ENCODE measurements around the gene TIMM22.

Gene TIMM22

DNA sequence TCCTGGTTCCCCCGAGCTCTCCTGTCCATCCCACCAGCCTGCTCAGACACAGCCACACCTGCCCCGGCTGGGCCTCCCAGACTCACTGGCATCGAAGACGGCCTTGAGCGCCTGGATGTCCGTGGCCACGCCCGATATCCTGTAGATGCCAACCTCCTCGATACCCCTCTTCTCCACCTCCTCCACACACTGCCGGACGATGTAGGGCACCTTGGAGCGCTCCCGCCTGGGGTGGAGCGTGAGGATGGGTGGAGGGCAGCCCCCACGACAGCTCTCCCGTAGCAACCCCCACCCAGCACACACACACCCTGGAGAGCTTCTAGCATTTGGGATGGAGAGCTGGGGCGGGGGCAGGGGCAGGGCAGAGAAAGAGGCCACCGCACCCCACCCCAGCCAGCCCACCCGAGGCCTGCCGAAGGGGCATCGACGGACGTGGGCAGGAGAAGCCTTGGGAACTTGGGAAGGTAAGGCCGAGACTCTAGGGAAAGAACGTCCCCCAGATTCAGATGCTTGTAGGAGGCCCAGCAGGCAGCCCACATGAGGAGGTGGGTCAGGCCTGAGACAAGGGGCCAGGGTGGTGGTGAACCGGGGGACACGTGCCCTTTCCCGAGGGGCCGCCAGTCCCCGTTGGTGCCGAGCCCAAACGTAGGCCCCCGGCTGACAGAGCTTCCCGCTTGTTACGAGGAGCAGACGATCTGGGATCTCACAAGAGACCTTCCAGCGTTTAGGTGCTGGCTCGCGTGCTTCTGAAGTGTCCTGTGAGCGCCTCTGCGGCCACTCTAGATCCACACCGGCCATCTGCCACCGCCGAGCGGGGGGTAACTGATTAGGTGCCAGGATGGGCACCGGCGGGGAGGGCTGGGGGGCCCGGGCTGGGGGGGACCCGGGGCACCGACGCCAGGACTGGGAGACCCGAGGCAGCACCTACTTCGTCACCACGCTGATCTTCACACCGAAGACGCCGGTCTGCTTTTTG lies 15.1 kb downstream of the TIMM22 start:
- Mint-ChIP-seq H3K36me3 (peaks cover 3% of the 10 kb centered on the region), H3K27ac (no peak overlapping the region), H3K9me3 (no peaks in the 10 kb centered on the region), H3K4me3 (no peak overlapping the region), H3K4me1 (no peaks in the 10 kb centered on the region), H3K27me3 (no peaks in the 10 kb centered on the region)
- no peak for ATAC-seq (ENCODE audit: low read depth)
- no peak for DNase-seq (ENCODE audit: low spot score in 2 of 2)

- Mint-ChIP-seq H3K4me1 (no peaks in the 10 kb centered on the region), H3K9me3 (no peaks in the 10 kb centered on the region), H3K4me3 (no peak overlapping the region), H3K36me3 (peaks cover 3% of the 10 kb centered on the region), H3K27me3 (no peaks in the 10 kb centered on the region), H3K27ac (no peak overlapping the region)
- ATAC-seq (ENCODE audit: low read depth) = no peak
- no peak for DNase-seq (ENCODE audit: low spot score in 2 of 2)
Observed at GRCh38 chr17:1012823-1013728, 16.1 kb downstream of the TIMM22 start.

DNA sequence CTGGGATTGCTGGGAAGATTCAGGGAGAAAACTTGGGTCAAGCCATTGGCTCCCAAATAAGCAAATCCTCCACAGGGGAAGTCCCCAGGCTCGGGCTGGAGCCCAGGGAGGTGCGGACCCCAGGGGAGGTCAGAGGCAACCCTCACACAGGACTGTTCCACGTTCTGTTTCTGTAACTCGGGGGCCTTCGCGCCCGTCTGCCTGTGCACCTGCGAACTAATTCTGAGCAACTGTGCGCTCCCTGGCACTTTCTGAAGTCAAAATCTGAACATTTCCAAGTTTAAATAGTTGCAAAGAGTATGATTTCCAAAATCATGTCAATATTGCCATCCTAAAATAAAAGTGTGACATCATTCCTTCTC lies 16.8 kb downstream of the TIMM22 start:
- H3K27ac Mint-ChIP-seq = no peak overlapping the region
- DNase-seq (ENCODE audit: low spot score in 2 of 2) (no peak), ATAC-seq (ENCODE audit: low read depth) (no peak)
- H3K4me3 Mint-ChIP-seq = no peak overlapping the region
- no peaks in the 10 kb centered on the region for H3K9me3 Mint-ChIP-seq
- H3K36me3 Mint-ChIP-seq = peaks cover 3% of the 10 kb centered on the region
- no peaks in the 10 kb centered on the region for H3K27me3 Mint-ChIP-seq
- no peaks in the 10 kb centered on the region for H3K4me1 Mint-ChIP-seq

- peaks cover 1% of the 10 kb centered on the region for H3K36me3 Mint-ChIP-seq
- H3K27me3 Mint-ChIP-seq = no peaks in the 10 kb centered on the region
- H3K27ac Mint-ChIP-seq = no peak overlapping the region
- ATAC-seq (ENCODE audit: low read depth) (no peak), DNase-seq (ENCODE audit: low spot score in 2 of 2) (no peak)
- no peaks in the 10 kb centered on the region for H3K9me3 Mint-ChIP-seq
- H3K4me1 Mint-ChIP-seq = no peaks in the 10 kb centered on the region
- no peak overlapping the region for H3K4me3 Mint-ChIP-seq
Observed at GRCh38 chr17:1018547-1018946, 21.6 kb downstream of the TIMM22 start.

GRCh38 chr17:1019451-1019850 lies 22.5 kb downstream of the TIMM22 start:
- no peaks in the 10 kb centered on the region for H3K36me3 Mint-ChIP-seq
- no peak for DNase-seq (ENCODE audit: low spot score in 2 of 2)
- no peaks in the 10 kb centered on the region for H3K4me1 Mint-ChIP-seq
- no peaks in the 10 kb centered on the region for H3K27me3 Mint-ChIP-seq
- no peak overlapping the region for H3K27ac Mint-ChIP-seq
- H3K4me3 Mint-ChIP-seq = no peak overlapping the region
- no peak for ATAC-seq (ENCODE audit: low read depth)
- H3K9me3 Mint-ChIP-seq = no peaks in the 10 kb centered on the region

GRCh38 chr17:1021147-1021546 lies 24.2 kb downstream of the TIMM22 start:
- no peak for DNase-seq (ENCODE audit: low spot score in 2 of 2)
- Mint-ChIP-seq H3K27ac (no peak overlapping the region), H3K4me1 (no peaks in the 10 kb centered on the region), H3K36me3 (peaks cover 4% of the 10 kb centered on the region), H3K27me3 (no peaks in the 10 kb centered on the region), H3K4me3 (no peak overlapping the region), H3K9me3 (no peaks in the 10 kb centered on the region)
- no peak for ATAC-seq (ENCODE audit: low read depth)

- no peak for DNase-seq (ENCODE audit: low spot score in 2 of 2)
- H3K27me3 Mint-ChIP-seq = no peaks in the 10 kb centered on the region
- H3K4me1 Mint-ChIP-seq = no peaks in the 10 kb centered on the region
- H3K9me3 Mint-ChIP-seq = no peaks in the 10 kb centered on the region
- H3K27ac Mint-ChIP-seq = no peak overlapping the region
- no peak for ATAC-seq (ENCODE audit: low read depth)
- peaks cover 4% of the 10 kb centered on the region for H3K36me3 Mint-ChIP-seq
- H3K4me3 Mint-ChIP-seq = no peak overlapping the region
Observed at GRCh38 chr17:1022278-1023024, 25.5 kb downstream of the TIMM22 start.

- ATAC-seq (ENCODE audit: low read depth) = no peak
- no peak for DNase-seq (ENCODE audit: low spot score in 2 of 2)
- H3K9me3 Mint-ChIP-seq = no peaks in the 10 kb centered on the region
- H3K36me3 Mint-ChIP-seq = peaks cover 4% of the 10 kb centered on the region
- no peak overlapping the region for H3K4me3 Mint-ChIP-seq
- H3K27me3 Mint-ChIP-seq = no peaks in the 10 kb centered on the region
- H3K4me1 Mint-ChIP-seq = no peaks in the 10 kb centered on the region
- no peak overlapping the region for H3K27ac Mint-ChIP-seq
Observed at GRCh38 chr17:1024076-1024475, 27.1 kb downstream of the TIMM22 start.

DNA sequence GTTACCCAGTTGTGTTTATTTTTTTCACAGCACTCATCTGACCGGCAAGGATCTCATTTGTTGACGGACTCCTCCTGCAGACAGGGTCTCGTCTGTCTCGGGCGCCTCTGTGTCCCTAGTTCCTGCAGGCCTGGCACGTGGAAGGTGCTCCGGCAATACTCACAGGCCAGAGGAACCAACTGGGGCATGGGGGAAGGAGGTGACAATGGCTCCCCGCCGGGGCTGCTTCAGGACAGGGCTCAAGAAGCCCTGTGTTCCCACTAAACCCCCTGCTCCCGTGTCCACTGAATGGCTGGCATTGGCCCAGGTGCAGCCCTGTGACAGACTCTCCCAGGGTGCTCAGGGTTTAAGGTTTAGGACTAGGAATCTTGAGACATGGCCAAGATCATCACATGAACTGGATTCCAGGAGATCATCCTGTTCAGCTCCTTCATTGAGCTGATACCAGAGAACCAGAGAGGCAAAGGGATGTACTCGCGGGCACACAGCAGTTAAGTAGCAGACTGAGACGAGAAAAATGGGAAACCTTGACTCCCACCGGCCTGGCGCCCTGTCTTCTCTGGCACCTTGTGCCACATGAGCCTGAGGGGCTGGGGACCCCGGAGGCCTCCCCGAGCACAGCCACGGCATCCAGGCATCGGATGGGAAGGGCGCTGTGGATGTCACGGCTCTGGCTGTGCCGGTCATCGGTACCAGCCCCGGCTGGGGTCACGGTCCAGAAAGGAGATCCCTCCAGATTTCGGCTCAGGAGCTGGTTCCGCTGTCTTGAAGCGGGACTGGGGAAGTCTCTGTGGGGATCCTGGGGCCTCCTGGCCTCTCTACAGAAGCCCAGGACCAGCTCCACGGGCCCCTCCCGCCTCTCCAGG lies 29.0 kb downstream of the TIMM22 start:
- no peaks in the 10 kb centered on the region for H3K4me1 Mint-ChIP-seq
- H3K9me3 Mint-ChIP-seq = no peaks in the 10 kb centered on the region
- H3K27ac Mint-ChIP-seq = no peak overlapping the region
- peaks cover 4% of the 10 kb centered on the region for H3K36me3 Mint-ChIP-seq
- no peak overlapping the region for H3K4me3 Mint-ChIP-seq
- ATAC-seq (ENCODE audit: low read depth) (no peak), DNase-seq (ENCODE audit: low spot score in 2 of 2) (no peak)
- no peaks in the 10 kb centered on the region for H3K27me3 Mint-ChIP-seq

DNA sequence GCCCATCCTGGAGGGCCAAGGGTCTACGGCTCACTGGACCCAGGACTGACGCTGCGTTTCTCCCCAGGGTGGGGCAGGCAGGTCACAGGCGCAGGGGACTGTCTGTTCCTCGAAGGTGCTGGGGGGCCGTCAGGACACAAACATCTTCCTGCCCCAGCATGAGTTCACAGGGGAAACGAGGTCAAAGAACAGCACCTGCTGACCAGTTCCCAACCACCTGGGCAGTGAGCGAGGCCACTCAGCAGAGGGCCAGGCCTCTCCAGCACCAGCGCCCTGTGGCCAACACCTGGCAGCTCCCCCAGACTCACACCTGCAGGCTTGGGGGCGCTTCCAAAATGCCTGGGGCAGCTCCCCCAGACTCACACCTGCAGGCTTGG lies 29.7 kb downstream of the TIMM22 start:
- no peak for ATAC-seq (ENCODE audit: low read depth)
- Mint-ChIP-seq H3K36me3 (peaks cover 4% of the 10 kb centered on the region), H3K27me3 (no peaks in the 10 kb centered on the region), H3K4me1 (no peaks in the 10 kb centered on the region), H3K9me3 (no peaks in the 10 kb centered on the region), H3K27ac (no peak overlapping the region), H3K4me3 (no peak overlapping the region)
- DNase-seq (ENCODE audit: low spot score in 2 of 2) = no peak

- H3K27ac Mint-ChIP-seq = no peak overlapping the region
- no peaks in the 10 kb centered on the region for H3K27me3 Mint-ChIP-seq
- DNase-seq (ENCODE audit: low spot score in 2 of 2) (no peak), ATAC-seq (ENCODE audit: low read depth) (no peak)
- H3K4me1 Mint-ChIP-seq = no peaks in the 10 kb centered on the region
- H3K9me3 Mint-ChIP-seq = no peaks in the 10 kb centered on the region
- no peak overlapping the region for H3K4me3 Mint-ChIP-seq
- peaks cover 4% of the 10 kb centered on the region for H3K36me3 Mint-ChIP-seq
Observed at GRCh38 chr17:1027044-1027443, 30.1 kb downstream of the TIMM22 start.

GRCh38 chr17:1029196-1029921 lies 32.4 kb downstream of the TIMM22 start:
- Mint-ChIP-seq H3K9me3 (no peaks in the 10 kb centered on the region), H3K4me1 (peaks cover 13% of the 10 kb centered on the region), H3K27me3 (no peaks in the 10 kb centered on the region), H3K27ac (no peak overlapping the region), H3K36me3 (peaks cover 4% of the 10 kb centered on the region), H3K4me3 (no peak overlapping the region)
- DNase-seq (ENCODE audit: low spot score in 2 of 2) (no peak), ATAC-seq (ENCODE audit: low read depth) (no peak)

All from memory B cell (primary cell).